Right hindlimb (tissue), 1 donor: Measurements from ENCODE around the gene LRRC49.
"Not testable (repeated sequence)": the region's sequence is repeated elsewhere in the genome, so short reads cannot be mapped to it uniquely, and the experiment has no call there.

Experiments
- DNase-seq: peaks from one replicate; pipeline ENCODE4 v3.0.0-alpha.2; 2018

Gene LRRC49

GRCh38 chr15:70998319-70998718 is 105.7 kb downstream of the LRRC49 start:
- no peak for DNase-seq

- no peak for DNase-seq
Measured at GRCh38 chr15:71002316-71002715, 109.7 kb downstream of the LRRC49 start.

- DNase-seq, result no peak
Measured at GRCh38 chr15:71003319-71003718, 110.7 kb downstream of the LRRC49 start.

GRCh38 chr15:71004506-71004905 is 111.9 kb downstream of the LRRC49 start:
- not testable (repeated sequence) for DNase-seq

- DNase-seq, result no peak
Measured at GRCh38 chr15:71005895-71006294, 113.3 kb downstream of the LRRC49 start.

- DNase-seq, result no peak
Measured at GRCh38 chr15:71008250-71008870, 115.7 kb downstream of the LRRC49 start.

- DNase-seq, result no peak
Measured at GRCh38 chr15:71010472-71010871, 117.8 kb downstream of the LRRC49 start.

GRCh38 chr15:71010997-71011396 is 118.4 kb downstream of the LRRC49 start:
- DNase-seq, result no peak

GRCh38 chr15:71011503-71012155 is 119.0 kb downstream of the LRRC49 start:
- DNase-seq, result no peak

GRCh38 chr15:71013446-71013845 is 120.8 kb downstream of the LRRC49 start:
- DNase-seq, result no peak

GRCh38 chr15:71015342-71015741 is 122.7 kb downstream of the LRRC49 start:
- DNase-seq, result no peak

- not testable (repeated sequence) for DNase-seq
Measured at GRCh38 chr15:71031232-71031631, 138.6 kb downstream of the LRRC49 start.

GRCh38 chr15:71035478-71035877 is 142.9 kb downstream of the LRRC49 start:
- DNase-seq, result not testable (repeated sequence)

- no peak for DNase-seq
Measured at GRCh38 chr15:71042356-71042922, 149.8 kb downstream of the LRRC49 start.

GRCh38 chr15:71043373-71043772 is 150.7 kb downstream of the LRRC49 start:
- no peak for DNase-seq

GRCh38 chr15:71044006-71044405 is 151.4 kb downstream of the LRRC49 start:
- no peak for DNase-seq

GRCh38 chr15:71046146-71046545 is 153.5 kb downstream of the LRRC49 start:
- DNase-seq, result not testable (repeated sequence)

- DNase-seq, result no peak
Measured at GRCh38 chr15:71048913-71049675, 156.5 kb downstream of the LRRC49 start.

GRCh38 chr15:71049706-71050422 is 157.2 kb downstream of the LRRC49 start:
- no peak for DNase-seq

GRCh38 chr15:71050461-71050860 is 157.8 kb downstream of the LRRC49 start:
- DNase-seq, result no peak

- no peak for DNase-seq
Measured at GRCh38 chr15:71051539-71051938, 158.9 kb downstream of the LRRC49 start.

- no peak for DNase-seq
Measured at GRCh38 chr15:71052356-71052755, 159.7 kb downstream of the LRRC49 start.
